ENCODE data around the gene AP5B1. TPM values are rescaled to one million over a fixed set of nuclear protein-coding genes. Genes with fewer than 3 reads are reported as not detected.

Gene AP5B1
- total RNA-seq, 1 donor from 2014 or later, result 21.0 TPM

- Mint-ChIP-seq H3K9me3 (ENCODE audit: unreplicated experiment) (no peaks in the 10 kb centered on the region), H3K27me3 (ENCODE audit: unreplicated experiment) (peaks cover 33% of the 10 kb centered on the region), H3K4me1 (ENCODE audit: unreplicated experiment) (no peaks in the 10 kb centered on the region), H3K36me3 (ENCODE audit: unreplicated experiment) (no peaks in the 10 kb centered on the region), H3K4me3 (ENCODE audit: unreplicated experiment) (no peak overlapping the region), H3K27ac (ENCODE audit: unreplicated experiment) (no peak overlapping the region)
- no peak for TF ChIP-seq CTCF (IDR thresholded peaks at IDR 0.05)
- no peak for DNase-seq (ENCODE audit: extremely low spot score, unreplicated experiment)
Measured at GRCh38 chr11:65793625-65794400, 13.0 kb upstream of the AP5B1 start.

- Mint-ChIP-seq H3K36me3 (ENCODE audit: unreplicated experiment) (no peaks in the 10 kb centered on the region), H3K9me3 (ENCODE audit: unreplicated experiment) (no peaks in the 10 kb centered on the region), H3K27ac (ENCODE audit: unreplicated experiment) (no peak overlapping the region), H3K4me3 (ENCODE audit: unreplicated experiment) (no peak overlapping the region), H3K4me1 (ENCODE audit: unreplicated experiment) (peaks cover under 1% of the 10 kb centered on the region), H3K27me3 (ENCODE audit: unreplicated experiment) (peaks cover 33% of the 10 kb centered on the region)
- no peak for DNase-seq (ENCODE audit: extremely low spot score, unreplicated experiment)
- no peak for TF ChIP-seq CTCF (IDR thresholded peaks at IDR 0.05)
Measured at GRCh38 chr11:65793144-65793581, 12.4 kb upstream of the AP5B1 start.

- TF ChIP-seq CTCF (IDR thresholded peaks at IDR 0.05), result no peak
- no peak for DNase-seq (ENCODE audit: extremely low spot score, unreplicated experiment)
- Mint-ChIP-seq H3K27ac (ENCODE audit: unreplicated experiment) (no peak overlapping the region), H3K4me1 (ENCODE audit: unreplicated experiment) (peaks cover 3% of the 10 kb centered on the region), H3K4me3 (ENCODE audit: unreplicated experiment) (no peak overlapping the region), H3K9me3 (ENCODE audit: unreplicated experiment) (no peaks in the 10 kb centered on the region), H3K27me3 (ENCODE audit: unreplicated experiment) (peaks cover 38% of the 10 kb centered on the region), H3K36me3 (ENCODE audit: unreplicated experiment) (no peaks in the 10 kb centered on the region)
Measured at GRCh38 chr11:65792456-65792855, 11.7 kb upstream of the AP5B1 start.

GRCh38 chr11:65791719-65792213 is 11.0 kb upstream of the AP5B1 start:
- Mint-ChIP-seq H3K4me1 (ENCODE audit: unreplicated experiment) (peaks cover 5% of the 10 kb centered on the region), H3K27me3 (ENCODE audit: unreplicated experiment) (peaks cover 33% of the 10 kb centered on the region), H3K9me3 (ENCODE audit: unreplicated experiment) (no peaks in the 10 kb centered on the region), H3K27ac (ENCODE audit: unreplicated experiment) (no peak overlapping the region), H3K36me3 (ENCODE audit: unreplicated experiment) (no peaks in the 10 kb centered on the region), H3K4me3 (ENCODE audit: unreplicated experiment) (no peak overlapping the region)
- DNase-seq (ENCODE audit: extremely low spot score, unreplicated experiment), result no peak
- TF ChIP-seq CTCF (IDR thresholded peaks at IDR 0.05), result no peak

- Mint-ChIP-seq H3K9me3 (ENCODE audit: unreplicated experiment) (no peaks in the 10 kb centered on the region), H3K4me1 (ENCODE audit: unreplicated experiment) (peaks cover 5% of the 10 kb centered on the region), H3K27me3 (ENCODE audit: unreplicated experiment) (peaks cover 27% of the 10 kb centered on the region), H3K27ac (ENCODE audit: unreplicated experiment) (no peak overlapping the region), H3K36me3 (ENCODE audit: unreplicated experiment) (no peaks in the 10 kb centered on the region), H3K4me3 (ENCODE audit: unreplicated experiment) (no peak overlapping the region)
- no peak for TF ChIP-seq CTCF (IDR thresholded peaks at IDR 0.05)
- DNase-seq (ENCODE audit: extremely low spot score, unreplicated experiment), result no peak
Measured at GRCh38 chr11:65790902-65791650, 10.3 kb upstream of the AP5B1 start.
